NCI-H1105 (cell line): Measurements from ENCODE around the gene FBXL3.

Experiments used
- DNase-seq: peaks from one replicate; lab custom pipeline; 2025; lab: John Stamatoyannopoulos, UW

Gene FBXL3, protein sequence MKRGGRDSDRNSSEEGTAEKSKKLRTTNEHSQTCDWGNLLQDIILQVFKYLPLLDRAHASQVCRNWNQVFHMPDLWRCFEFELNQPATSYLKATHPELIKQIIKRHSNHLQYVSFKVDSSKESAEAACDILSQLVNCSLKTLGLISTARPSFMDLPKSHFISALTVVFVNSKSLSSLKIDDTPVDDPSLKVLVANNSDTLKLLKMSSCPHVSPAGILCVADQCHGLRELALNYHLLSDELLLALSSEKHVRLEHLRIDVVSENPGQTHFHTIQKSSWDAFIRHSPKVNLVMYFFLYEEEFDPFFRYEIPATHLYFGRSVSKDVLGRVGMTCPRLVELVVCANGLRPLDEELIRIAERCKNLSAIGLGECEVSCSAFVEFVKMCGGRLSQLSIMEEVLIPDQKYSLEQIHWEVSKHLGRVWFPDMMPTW

DNA sequence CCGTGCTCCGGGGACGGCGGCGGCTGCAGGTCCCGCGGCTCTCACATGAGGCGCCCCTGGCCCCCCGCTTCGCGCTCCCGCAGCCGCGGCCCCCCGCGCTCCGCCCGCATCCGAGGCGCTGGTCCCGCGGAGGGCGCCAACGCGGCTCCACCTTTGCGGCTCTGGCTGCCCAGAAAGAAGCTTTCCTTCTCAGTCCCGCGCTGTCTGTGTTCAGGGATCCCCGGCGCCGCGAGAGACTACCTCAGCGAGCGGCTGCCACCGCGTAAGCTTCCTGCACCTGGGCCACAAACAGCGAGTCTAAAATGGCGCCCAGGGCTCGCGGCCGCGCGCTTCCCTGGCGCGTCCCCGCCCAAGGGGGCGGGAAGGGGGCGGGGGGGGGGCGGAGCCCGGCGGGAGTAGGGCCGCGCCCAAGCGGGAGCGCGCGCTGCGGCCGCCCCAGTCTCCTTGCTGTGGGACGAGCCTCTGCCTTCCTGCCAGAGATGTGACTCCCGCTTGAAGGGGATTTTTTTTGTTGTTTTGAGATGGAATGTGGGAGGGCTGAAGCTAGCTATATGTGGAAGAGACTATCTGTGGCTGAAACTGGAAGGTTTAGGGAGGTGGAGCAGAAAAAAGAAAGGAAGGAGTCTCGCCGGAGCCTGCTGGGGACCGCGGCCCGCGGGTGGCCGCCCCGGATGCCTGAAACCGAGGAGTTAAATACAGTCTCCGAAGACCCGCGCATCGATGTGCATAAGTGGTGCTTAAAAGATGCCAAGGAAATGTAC is at the start of gene FBXL3:
Gene FBXL3 (minus strand): TSS at position 299 of the 761 bp plus-strand sequence. CDS start 5,299 bp downstream, outside the sequence.
- DNase-seq = peak; percentile 50

DNA sequence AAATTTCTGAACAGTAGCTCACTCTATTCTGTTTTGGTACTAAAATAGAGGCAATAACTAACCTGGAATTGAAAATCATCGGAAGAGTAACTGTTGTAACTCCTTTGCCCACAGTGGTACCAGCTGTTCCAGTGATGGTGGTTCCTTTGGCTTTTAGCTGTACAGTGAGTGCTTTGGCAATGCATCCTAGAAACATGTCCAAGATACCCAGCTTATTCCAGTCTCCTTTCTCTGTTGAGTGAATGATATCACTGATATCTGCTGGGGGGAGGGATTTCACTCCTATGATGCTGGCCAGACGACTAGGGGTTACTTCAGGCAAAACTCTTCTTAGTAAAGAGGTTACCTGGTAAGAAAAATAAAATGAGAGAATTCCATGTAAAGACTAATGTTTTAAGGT is 40.6 kb upstream of the FBXL3 start:
- no peak for DNase-seq

DNA sequence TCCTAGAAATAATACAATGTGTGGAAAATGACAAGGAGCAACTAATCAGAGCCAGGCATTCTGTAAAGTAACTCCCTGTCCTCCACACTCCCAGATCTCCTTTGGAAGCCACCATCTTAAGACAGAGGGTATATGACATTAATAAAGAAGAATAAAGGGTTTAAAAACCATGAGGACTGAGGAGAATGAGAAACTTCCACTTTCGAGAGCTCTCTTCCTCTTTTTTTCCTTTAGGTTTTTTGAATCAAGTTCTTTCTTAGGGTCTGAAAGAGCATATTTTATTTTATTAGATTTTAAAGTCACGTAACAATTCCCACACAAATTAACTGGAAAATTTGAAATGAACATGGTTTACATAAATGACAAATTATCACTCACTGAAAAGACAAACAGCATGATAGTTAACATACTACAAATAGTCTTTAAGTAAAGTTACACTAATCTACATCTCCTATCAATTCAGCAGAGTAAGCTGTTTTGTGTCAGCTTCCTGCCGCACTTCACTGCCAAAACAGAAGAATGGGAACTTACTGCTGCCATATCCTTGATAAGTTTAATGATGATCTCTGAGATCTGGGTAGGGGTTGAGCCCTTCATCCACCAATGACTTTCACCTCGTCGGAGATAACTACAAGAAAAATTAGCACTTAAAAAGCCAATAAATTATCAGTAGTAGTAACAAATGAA is 38.6 kb upstream of the FBXL3 start:
- no peak for DNase-seq

DNA sequence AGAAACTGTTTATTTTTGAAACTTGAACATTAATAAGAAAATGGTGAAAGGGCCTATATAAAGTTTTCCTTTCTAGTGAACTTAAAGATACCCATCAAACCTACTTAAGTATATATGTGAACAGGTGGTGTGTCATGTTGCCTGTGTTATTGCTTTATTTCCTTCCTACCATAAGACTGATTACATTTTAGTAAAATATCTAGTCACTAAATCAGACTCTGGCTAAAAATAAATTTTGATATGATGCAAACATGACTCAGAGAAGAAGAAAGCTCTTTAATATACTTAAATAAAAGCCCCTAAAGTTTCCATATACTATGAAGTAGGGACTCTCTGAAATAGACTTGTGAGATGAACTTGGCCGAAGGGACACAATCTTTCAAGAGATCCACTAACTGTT is 35.1 kb upstream of the FBXL3 start:
- no peak for DNase-seq

DNA sequence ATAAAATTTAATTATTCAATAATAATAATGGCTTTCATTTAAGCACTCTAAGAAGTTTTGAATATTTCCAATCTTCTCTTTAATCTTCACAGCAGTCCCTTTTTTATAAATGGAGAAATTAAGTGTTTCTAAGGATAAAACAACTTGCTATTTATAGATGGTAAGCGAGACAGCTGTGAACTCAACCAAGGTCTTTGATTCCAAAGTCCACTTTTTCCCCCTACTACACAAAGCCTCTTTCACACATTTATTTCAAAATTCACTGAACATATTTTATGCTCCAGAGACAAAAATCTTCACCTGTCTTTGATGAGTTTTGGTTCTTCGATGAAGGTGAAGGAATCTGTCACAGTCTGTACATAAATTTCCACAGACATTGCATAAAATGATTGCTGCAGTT is 34.4 kb upstream of the FBXL3 start:
- DNase-seq = no peak

DNA sequence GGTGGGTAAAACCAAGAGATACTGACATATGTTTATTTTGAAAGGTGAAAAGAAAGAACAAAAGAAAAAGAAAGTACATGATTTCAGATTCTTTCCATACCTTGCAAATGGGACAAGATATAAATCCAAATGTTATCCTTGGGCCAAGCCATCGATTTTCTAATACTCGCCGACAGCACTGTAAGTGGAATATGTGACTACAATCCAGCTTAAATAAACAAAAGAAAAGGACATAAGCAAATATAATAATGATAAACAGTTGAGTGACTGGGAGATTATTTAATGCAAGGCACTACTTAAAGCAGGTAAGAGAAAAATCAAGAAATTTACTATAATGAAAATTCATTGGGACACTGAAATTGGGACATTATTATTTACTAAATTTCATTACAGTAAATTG is 29.9 kb upstream of the FBXL3 start:
- DNase-seq = no peak

DNA sequence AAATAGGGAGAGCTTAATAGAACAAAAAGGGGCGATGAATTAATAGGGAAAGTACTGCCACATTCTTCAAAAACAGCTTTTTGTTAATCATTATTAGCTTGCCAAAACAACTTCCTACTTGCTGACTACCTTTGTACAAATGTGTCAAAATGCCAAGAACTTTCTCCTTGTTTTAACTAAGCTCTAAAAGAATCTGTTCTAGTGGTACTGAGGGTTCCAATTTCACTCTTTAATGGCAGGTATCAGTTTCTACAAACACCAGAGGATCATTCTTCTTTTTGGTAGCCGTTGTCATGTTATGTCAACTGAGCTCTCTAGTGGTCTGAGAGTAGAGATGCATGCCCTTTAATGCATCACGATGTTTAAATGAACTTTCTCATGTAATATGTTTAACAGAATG is 29.4 kb upstream of the FBXL3 start:
- DNase-seq = no peak

DNA sequence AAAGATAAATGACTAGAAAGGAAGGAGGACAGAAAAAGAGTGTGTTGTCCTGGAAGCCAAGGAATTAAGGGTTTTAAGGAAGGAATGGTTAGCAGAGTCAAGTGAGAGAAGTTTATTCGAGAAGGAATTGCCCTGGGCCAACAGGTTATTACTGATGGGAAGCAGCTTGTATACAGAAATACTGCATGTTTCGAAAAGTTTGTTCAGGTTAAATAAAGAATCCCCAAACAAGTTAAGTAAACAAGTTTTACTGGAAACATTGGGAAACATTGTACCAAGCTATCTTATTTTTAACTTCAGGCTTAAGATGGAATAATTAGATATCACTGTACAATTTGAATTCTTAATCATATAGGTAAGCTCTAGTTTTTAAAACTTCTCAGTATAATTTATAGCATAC is 28.2 kb upstream of the FBXL3 start:
- no peak for DNase-seq

DNA sequence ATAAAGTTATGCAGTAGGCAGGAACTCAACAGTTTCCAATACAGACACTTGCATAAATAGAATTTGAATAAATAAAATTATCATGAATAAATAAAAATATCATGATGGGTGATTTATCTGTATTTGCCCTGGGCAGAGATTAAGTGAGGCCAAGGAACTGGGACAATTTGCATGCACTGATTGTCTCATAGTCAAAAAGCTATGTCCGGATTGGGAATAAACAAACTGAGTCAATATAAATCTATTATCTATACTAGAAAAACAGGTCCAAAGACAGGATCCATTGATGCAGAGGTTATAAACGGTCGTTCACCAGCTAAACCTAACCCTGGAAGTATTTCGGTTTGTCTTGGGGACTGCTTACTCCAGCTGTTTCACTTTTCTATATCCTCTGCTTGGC is 26.2 kb upstream of the FBXL3 start:
- DNase-seq = no peak

DNA sequence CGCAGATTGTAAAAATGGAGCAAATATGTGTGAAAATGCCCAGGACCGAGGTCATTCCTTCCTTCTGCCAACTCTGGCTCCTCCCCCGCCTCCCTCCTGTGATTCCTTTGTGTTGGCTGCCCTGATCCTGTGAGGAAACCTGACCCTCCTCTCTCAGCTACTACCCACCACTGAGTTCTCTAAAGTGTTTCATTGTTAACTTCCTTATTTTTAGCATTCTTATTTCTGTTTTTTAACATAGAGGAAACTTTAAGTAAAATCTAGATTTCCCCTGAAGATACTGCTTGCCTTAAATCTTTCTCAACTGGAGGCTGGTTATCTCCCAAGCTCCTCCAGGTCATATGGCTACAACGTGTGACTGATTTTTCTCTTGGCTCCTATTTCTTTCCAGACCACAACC is 21.7 kb upstream of the FBXL3 start:
- DNase-seq = no peak

DNA sequence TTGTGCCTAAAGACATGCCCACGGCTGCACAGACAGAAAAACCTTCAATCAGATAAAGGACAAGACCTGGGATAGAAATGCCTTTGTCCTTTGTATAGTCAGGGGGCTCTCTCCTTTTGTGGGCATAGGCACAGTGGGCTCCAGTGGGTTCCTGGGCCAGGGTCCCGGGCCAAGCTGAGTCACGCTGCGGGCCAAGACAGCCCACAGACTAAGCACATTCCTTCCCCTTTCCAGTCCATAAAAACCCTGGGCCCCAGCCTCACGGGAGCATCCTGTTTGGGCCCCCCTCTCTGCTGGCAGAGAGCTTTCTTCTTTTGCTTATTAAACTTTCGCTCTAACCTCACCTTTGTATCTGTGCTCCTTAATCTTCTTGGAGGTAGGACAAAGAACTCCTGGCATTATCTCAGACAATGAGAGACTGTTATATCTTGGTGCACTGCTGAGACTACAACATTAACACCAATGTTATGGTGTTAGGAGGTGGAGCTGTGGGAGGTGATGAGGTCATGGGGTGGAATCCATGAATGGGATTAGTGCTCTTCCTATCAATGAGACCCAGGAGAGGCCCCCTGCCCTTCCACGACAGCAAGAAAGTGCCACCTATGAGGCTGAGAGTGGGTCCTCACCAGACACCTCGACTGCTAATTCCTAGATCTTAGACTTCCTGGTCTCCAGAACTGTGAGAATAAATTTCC is 20.8 kb upstream of the FBXL3 start:
- no peak for DNase-seq

DNA sequence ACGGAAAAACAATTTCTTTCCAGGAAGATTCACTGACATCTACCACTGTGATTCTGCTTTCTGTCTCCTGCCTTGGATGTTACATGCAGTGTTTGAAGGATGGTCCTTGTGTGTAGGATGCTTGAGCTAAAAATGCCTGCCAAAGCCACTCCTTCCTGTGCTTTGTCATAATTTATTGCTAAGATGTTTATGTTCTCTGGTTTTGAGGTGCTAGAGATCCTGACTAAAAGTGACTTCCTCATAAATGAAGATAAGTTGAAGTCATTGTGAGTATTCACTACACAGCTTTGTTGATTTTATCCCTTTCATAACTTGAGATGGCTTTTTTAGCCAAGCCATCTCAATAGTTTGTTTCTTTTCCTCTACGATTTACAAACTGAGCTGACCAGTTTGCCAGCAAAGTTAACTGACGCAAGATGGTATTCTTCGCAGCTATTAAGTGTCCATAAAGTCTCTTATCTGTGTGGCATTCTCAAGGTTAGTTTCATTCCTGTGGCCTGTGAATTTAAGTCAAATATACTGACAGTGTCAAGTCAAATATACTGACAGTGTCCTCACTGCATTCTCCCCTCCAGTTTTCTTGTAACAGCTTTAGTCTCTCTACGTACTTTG is 15.7 kb upstream of the FBXL3 start:
- DNase-seq = no peak

DNA sequence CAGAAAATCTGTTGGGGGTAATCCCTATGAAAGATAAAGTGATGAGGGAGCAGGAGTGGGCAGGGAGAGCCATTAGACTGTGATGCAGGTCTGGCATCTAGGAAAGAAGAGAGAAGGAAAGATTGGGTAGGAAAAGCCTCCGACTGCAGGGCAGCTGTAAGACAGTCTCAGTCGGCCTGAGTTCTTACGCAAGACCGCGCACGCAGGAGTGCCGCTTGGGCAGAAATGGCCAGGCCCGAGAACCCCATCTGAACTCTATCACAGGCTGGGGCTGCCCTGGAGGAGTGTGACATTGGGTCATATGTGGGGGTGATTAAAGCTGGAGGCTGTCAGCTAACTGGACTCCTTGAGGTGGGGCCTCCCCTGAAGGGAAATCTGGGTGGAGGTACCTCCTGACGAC is 13.9 kb upstream of the FBXL3 start:
- DNase-seq = no peak

DNA sequence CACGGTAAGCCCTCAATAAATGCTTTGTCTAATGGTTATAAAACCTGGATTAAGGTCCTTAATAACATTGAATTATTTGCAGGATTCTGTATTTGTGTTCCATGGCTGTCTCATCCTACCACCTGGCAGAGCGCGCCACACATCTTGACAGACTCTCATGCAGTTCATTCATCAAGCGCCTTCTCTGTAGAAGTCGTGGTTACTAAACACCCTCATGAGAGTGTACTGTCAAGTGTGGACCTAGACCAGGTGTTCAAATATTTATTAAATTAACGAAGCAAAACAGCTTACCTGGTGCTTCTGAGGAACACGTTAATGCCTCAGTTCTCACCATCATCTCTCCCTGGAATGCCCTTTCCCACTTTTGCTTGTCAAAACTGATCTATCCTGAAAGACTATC is 13.1 kb upstream of the FBXL3 start:
- no peak for DNase-seq

DNA sequence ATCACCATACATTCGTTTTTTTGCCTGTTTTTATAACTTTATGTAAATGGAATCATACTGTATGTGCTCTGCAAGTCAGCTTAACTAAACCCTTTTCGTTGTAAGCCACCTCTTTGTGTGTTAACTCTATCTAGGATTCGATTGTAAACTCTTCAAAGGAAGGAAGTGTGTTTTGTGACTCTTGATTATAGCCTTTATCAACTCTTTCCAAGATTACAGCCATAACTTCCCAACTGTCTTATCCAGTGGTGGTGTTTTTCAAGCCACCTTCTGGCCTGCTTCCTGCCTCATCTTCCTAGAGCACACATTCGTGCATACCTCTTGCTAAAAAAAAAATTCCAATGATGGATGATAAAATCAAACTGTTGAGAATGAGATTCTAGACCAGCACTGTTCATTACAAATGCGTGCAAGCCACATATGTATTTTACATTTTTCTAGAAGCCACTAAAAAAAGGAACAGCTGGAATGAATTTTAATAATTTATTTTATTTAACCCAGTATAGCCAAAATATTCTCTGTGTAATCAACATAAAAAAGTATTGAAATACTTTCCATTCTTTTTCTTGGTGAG is 12.0 kb upstream of the FBXL3 start:
- no peak for DNase-seq

DNA sequence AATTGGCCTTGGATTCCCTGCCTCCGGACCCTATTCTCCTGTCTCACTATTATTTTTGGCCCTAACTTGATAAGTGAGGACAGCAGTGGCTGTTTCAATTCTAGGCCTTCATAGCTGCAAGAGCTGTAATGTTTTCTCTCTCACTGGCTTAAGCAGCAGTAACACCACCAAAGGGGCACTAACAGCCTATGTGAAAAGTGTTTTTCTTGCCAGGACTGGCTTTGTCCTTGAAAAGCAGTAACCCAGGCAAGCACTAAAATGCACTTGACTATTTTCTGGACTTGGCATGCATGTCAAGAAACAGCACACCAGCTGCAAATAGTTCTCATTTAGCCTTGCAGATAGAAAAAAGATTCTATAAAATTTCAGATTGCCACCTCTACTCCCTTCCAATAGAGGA is 9.3 kb upstream of the FBXL3 start:
- no peak for DNase-seq

DNA sequence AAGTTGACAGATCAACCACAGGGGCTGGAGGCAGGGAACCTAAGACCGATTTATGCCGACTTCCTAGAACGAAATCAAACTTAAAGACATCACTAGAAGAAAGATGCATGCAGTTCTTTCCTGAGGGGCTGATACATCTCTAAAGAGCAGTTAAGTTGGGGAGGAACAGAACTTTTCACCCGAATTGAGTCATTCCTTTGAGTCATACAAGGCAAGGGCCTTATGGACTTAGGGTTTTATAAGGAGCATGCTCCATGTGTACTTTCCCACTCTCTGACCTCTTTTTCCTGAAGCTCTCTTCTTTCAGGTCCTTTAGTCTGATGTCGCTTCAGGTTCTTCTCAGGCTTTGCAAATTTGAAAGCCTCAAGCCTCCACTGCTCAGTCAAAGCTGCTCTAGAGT is 7.9 kb upstream of the FBXL3 start:
- no peak for DNase-seq

DNA sequence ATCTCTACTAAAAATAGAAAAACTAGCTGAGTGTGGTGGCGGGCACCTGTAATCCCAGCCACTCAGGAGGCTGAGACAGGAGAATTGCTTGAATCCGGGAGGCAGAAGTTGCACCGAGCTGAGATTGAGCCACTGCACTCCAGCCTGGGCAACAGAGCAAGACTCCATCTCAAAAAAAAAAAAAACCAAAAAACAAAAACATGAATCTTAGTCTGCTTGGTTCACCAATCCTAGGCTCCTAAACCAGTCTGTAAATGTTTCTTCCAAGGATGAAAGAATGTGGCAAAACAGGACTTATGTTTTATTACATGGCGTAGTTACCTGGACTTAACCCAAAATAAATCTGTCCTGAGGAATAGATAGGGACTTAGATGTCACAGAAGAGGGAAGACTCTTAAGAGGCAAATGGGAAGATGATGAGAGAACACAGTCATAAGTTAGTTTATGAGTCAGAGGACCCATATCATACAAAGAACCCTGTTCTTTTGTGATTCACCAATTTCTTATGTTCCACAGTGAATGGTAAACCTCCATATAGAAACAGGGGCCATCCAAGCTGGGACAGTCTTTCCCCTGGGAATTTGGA is 6.9 kb upstream of the FBXL3 start:
- DNase-seq = no peak

DNA sequence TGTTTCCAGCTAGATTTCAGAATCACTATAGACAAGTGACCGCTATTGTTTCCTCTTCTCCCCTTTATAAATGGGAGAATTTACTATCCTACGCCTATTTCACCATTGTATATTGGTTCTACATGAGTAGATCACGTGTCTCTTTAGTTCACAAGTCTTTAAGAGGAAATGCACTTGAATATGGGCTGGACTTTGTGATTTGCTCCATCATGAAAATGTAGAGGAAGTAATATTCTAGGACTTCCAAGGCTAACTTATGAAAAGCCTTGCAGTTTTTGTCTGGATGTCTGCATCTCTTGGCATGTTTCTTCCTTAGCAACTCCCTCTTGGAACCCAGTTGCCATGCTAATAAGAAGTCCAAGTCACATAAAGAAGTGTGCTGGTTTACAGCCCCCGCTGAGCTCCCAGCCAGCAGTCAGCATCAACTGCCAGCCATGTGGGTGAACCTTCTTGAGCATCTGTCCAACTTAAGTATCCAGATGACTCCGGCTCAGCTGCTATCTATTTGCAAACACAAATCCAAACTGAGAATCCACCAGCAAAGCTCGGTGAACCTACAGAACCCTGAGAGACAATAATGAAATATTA is 4.8 kb upstream of the FBXL3 start:
- no peak for DNase-seq

DNA sequence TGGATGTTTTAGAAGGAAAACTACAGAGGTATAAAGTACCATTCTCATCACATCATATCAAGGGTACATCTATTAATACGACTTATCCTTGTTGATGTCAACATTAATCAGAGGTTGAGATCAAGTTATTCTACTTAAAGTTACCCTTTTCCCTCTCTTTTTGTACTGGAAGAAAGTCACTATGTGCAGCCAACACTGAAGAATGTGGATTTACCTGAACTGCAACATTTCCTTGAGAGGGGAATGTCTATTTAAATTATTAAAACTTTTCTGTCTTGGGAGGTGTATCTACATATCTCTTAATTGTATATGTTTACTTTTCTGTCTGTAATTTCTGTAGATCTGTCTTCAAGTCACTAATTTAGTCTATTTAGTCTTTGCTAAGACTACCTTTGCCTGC is 2.5 kb upstream of the FBXL3 start:
- no peak for DNase-seq

DNA sequence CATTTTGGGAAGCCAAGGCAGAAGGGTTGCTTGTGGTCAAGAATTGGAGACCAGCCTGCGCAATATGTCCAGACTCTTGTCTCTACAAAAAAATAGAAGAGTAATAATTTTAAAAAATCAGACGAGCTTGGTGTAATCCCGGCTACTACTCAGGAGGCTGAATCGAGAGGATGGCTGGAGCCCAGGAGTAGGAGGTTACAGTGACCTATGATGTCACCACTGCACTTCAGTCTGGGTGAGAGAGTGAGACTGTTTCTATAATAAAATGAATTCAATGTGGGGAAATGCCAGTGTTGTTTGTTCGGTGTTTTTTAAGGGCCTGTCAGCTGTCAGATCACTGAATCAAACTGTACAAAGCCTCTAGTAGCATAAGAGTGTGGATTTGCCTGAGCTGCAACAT is 1.2 kb upstream of the FBXL3 start:
- DNase-seq = no peak
